HG02938 (cell line): ENCODE measurements around the gene SDSL.

ENCODE experiments used
- ATAC-seq: cut with Tn5 transposase; IDR thresholded peaks from one replicate; pipeline ENCODE4 v1.9.1; 2021; ENCODE audit warnings: mild to moderate bottlenecking, moderate library complexity; ENCODE audit not compliant: unreplicated experiment

The SDSL gene

DNA sequence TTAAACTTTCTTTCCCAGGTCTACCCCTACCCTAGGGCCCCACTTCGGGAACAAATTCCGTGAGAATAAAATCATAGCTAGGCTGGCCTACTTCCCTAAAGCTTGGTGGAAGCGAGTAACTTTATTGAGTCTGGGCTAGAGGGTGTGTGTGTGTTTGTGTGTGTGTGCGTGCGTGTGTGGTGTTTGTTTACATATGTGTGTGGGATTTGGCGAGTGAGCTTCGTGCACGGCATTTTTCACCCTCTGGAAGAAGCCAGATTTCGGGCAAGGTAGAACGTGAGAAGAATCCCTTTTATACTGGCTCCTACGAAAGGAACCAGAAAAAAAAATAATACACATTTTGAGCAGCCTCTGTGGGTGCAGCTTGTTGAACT, 57.0 kb downstream of the SDSL start:
- no peak for ATAC-seq

DNA sequence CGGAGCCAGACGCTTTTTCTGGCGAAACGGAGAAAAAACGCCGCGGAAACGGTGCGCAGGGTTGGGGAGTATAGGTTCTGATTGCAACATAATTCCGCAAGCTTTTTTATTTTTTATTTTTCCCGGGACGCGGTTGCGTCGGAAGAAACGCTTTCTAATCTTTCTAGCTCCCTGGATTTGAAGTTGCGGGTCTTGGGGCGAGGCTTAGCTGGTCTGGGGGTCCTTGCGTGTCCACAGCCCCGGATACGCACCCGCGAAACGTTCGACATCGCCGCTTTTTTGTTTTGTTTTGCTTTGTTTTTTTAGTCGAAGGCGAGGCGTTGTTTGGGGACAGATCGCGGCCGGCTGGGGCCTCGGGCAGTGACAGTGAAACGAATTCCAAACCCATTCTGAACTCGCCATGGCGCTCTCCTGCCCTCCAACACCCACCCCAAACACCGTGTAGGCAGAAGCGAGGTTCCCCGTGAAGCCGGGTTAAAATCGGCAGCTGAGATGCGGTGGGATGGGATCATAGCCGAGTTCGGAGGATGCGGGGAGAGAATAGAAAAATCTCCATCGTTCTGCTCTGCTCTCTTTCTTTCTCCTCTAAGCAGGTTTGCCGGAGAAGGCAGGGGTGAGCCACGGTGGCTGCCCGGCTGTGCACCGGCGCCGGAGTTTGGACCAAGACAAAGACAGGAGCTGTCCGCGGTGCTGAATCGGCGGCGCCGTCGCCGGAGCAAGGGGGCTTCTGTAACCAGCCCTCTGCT, 57.6 kb downstream of the SDSL start:
- ATAC-seq = no peak

DNA sequence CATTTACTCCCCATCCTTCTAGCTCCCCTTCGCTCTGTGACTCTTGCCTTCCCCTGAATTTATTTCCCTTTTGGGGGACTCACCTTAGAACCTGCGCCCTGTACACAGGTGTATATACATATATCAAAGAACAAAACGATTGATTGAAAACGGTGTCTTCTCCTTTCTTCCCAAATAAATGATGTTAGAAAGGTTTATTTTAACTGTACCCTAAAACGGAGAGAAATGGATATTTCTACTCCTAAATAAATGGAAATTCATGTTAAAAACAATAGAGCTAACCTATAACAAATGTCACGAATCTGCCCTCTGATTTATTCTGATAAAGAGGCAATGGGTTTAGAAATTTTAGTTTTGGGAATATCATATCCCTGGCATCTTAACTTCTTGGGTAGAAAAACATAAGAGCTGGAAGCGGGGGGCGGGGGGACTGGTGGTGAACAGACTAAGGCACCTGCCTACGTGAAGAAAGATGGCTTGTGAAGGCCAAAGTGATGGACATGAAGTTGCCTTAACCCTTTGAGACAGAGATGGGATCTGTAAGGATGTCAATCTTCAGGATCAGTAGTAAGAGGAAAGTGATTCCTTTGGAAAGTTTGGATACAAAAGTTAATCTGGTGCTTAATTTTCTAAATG, 58.3 kb downstream of the SDSL start:
- no peak for ATAC-seq

DNA sequence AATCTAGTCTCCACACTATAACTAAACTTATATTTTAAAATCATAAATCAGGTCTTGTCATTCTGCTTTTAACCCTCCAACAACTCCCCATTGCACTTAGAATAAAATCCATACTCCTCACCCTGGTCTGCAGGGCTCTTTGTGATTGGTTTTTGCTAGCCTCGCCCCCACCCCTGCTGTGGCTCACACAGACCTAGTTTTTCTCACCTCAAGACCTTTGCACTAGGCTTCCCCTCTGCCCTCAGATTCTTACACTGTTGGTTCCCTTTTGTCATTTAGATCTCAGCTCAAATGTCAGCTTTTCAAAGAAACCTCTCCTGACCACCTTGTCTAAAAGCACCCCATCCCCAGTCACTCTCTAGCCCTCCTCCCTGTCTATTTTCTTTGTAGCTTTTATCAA, 60.2 kb downstream of the SDSL start:
- no peak for ATAC-seq

DNA sequence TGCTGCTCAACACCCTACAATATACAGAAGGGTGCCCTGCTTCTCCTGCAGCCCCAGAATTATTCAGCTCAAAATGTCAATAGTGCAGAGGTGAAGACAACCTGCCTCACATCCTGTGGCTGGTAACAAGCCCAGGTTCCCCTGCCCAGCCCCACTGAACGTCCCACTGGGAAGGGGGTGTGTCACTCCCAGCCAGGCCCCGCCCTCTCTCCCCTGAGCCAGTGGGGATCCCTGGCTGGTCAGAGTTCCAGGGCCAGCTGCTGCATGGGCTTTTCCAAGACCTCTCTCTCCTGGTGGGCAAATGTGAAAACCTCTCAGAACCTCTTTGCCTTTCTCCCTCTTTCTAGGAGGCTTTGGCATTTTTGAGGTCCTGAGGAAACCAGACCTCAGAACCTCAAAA, 63.1 kb downstream of the SDSL start:
- ATAC-seq = no peak

DNA sequence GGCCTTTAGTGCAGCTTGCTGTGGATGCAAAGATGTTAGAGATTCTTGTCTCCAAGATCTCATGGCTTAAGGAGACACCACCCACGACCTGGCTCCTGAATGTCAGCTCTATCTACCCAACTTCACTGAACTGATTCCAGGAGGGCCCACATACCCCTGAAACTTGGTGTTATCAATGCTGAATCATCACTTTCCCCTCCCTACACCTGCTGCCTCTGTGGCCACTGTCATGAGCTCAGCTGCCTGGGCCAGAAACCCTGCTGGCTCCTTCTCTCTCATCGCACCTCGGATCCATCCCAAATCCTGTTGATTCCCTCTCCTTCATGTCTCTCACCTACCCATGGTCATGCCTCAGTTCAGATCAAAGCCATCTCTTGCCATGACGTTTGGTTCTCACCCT, 64.5 kb downstream of the SDSL start:
- no peak for ATAC-seq
